Measurements from ENCODE around the gene RBM3. TPM values are rescaled to one million over a fixed set of nuclear protein-coding genes. Genes with fewer than 3 reads are reported as not detected.
A peak's percentile ranks its signal among the peaks of the same experiment; 100 is the strongest.

RBM3 gene
- total RNA-seq, 1 donor from 2014 or later = 119 TPM

GRCh38 chrX:48533165-48533564 lies 41.1 kb upstream of the RBM3 start:
- Histone ChIP-seq H3K27ac (no peak overlapping the region), H3K4me1 (no peaks in the 10 kb centered on the region), H3K4me3 (no peak overlapping the region), H3K27me3 (no peaks in the 10 kb centered on the region), H3K36me3 (peaks cover 0 to 5% of the 10 kb centered on the region in 2 donors), H3K9me3 (no peaks in the 10 kb centered on the region)
- TF ChIP-seq CTCF (IDR thresholded peaks at IDR 0.05) = no peak
- no peak for DNase-seq (ENCODE audit: low spot score in 2 of 2)
- intact Hi-C loops (cut with DNase I) = loop anchor here (10.0 kb wide), 2 partner anchors 272 to 382 kb away; partner anchors contain the start of genes HDAC6, PIM2 and SLC35A2

GRCh38 chrX:48538641-48539344 lies 35.5 kb upstream of the RBM3 start:
- intact Hi-C loops (cut with DNase I) = loop anchor here (1.0 to 10.0 kb wide), 7 partner anchors 17 to 376 kb away; partner anchors contain the start of genes EBP, FTSJ1, HDAC6 and PIM2
- DNase-seq (ENCODE audit: low spot score in 2 of 2) = no peak
- peak overlapping the region in 1 of 2 donors; percentile 78 for H3K4me3 ChIP-seq
- peak overlapping the region; percentile 79 to 87 for H3K27ac ChIP-seq
- peaks cover 0 to 4% of the 10 kb centered on the region in 2 donors for H3K36me3 ChIP-seq
- H3K9me3 ChIP-seq = no peaks in the 10 kb centered on the region
- no peaks in the 10 kb centered on the region for H3K4me1 ChIP-seq
- H3K27me3 ChIP-seq = no peaks in the 10 kb centered on the region
- TF ChIP-seq CTCF (IDR thresholded peaks at IDR 0.05) = no peak

- intact Hi-C loops (cut with DNase I) = loop anchor here (1.0 to 10.0 kb wide), 7 partner anchors 18 to 375 kb away; partner anchors contain the start of genes EBP, FTSJ1, HDAC6 and PIM2
- peaks cover 0 to 7% of the 10 kb centered on the region in 2 donors for H3K36me3 ChIP-seq
- no peaks in the 10 kb centered on the region for H3K9me3 ChIP-seq
- H3K27me3 ChIP-seq = no peaks in the 10 kb centered on the region
- peak; percentile 20 to 55 (median 43) for TF ChIP-seq CTCF (IDR thresholded peaks at IDR 0.05)
- no peaks in the 10 kb centered on the region for H3K4me1 ChIP-seq
- H3K4me3 ChIP-seq = peak within 1 kb of the TSS; percentile 53 to 78
- peak within 1 kb of the TSS; percentile 79 to 87 for H3K27ac ChIP-seq
- peak; percentile 93 to 98 for DNase-seq (ENCODE audit: low spot score in 2 of 2)
Measured at GRCh38 chrX:48539345-48540027, 34.8 kb upstream of the RBM3 start, which contains the start of gene TBC1D25. Gene TBC1D25 (plus strand): TSS chrX:48539714. CDS start chrX:48539798, 84 bp downstream.

GRCh38 chrX:48540028-48540375 lies 34.3 kb upstream of the RBM3 start:
- no peaks in the 10 kb centered on the region for H3K9me3 ChIP-seq
- intact Hi-C loops (cut with DNase I) = no loop called here
- H3K4me1 ChIP-seq = no peaks in the 10 kb centered on the region
- H3K27ac ChIP-seq = peak overlapping the region; percentile 79 to 87
- TF ChIP-seq CTCF (IDR thresholded peaks at IDR 0.05) = no peak
- H3K36me3 ChIP-seq = peaks cover 0 to 12% of the 10 kb centered on the region in 2 donors
- DNase-seq (ENCODE audit: low spot score in 2 of 2) = no peak
- H3K4me3 ChIP-seq = peak overlapping the region; percentile 53 to 78
- H3K27me3 ChIP-seq = no peaks in the 10 kb centered on the region

GRCh38 chrX:48540480-48540879 lies 33.8 kb upstream of the RBM3 start:
- Histone ChIP-seq H3K36me3 (peaks cover 0 to 14% of the 10 kb centered on the region in 2 donors), H3K27ac (peak overlapping the region; percentile 79 to 87), H3K27me3 (no peaks in the 10 kb centered on the region), H3K9me3 (no peaks in the 10 kb centered on the region), H3K4me3 (peak overlapping the region; percentile 53 to 78), H3K4me1 (no peaks in the 10 kb centered on the region)
- intact Hi-C loops (cut with DNase I) = no loop called here
- no peak for TF ChIP-seq CTCF (IDR thresholded peaks at IDR 0.05)
- DNase-seq (ENCODE audit: low spot score in 2 of 2) = no peak
